Heart left ventricle (tissue), 16 donors: ENCODE measurements around the gene OCSTAMP. TPM values are rescaled to one million over a fixed set of nuclear protein-coding genes. Genes with fewer than 3 reads are reported as not detected.

Experiments
- ATAC-seq, 4 donors: fragments of 200-7000 bp; cut with Tn5 transposase; one replicate each; pipeline ENCODE4 v1.9.1; 2020 to 2022; ENCODE audit warnings: moderate library complexity in 4 of 4, mild to moderate bottlenecking in 3 of 4, moderate number of reproducible peaks in 1 of 4
- DNase-seq, 5 donors: peaks; one replicate each; pipeline ENCODE4 v3.0.0-alpha.2; 2020
- H3K27ac ChIP-seq, 12 donors: fragments of 200-600 bp; sonication (generic) in 4 of 12; one replicate each; pipeline versions ENCODE4 v1.5.0 to v1.8.0; 2016 to 2022; ENCODE audit warnings: mild to moderate bottlenecking in 2 of 12
- H3K27me3 ChIP-seq, 9 donors: fragments of 200-600 bp; sonication (generic) in 2 of 9; one replicate each; pipeline versions ENCODE4 v1.5.1 to v1.8.0; 2016 to 2022; ENCODE audit warnings: mild to moderate bottlenecking in 3 of 9
- H3K36me3 ChIP-seq, 9 donors: fragments of 200-600 bp; sonication (generic) in 2 of 9; one replicate each; pipeline versions ENCODE4 v1.5.0 to v1.8.0; 2018 to 2022; ENCODE audit warnings: mild to moderate bottlenecking in 2 of 9
- H3K4me1 ChIP-seq, 12 donors: fragments of 200-600 bp; sonication (generic) in 4 of 12; one replicate each; pipeline versions ENCODE4 v1.5.0 to v1.8.0; 2016 to 2022; ENCODE audit warnings: mild to moderate bottlenecking in 3 of 12
- H3K4me3 ChIP-seq, 12 donors: fragments of 200-600 bp; sonication (generic) in 4 of 12; one replicate each; pipeline versions ENCODE4 v1.5.0 to v1.8.0; 2017 to 2022; ENCODE audit warnings: mild to moderate bottlenecking in 9 of 12, moderate library complexity in 4 of 12
- H3K9me3 ChIP-seq, 12 donors: fragments of 200-600 bp; sonication (generic) in 4 of 12; one replicate each; pipeline versions ENCODE4 v1.5.0 to v1.8.0; 2016 to 2022; ENCODE audit warnings: mild to moderate bottlenecking in 1 of 12
- POLR2A ChIP-seq, 2 donors: fragments of 450-650 bp; IDR thresholded peaks; one replicate each; pipeline ENCODE4 v1.6.1; 2017; ENCODE audit warnings: antibody characterized with exemption in 2 of 2, mild to moderate bottlenecking in 2 of 2, moderate library complexity in 2 of 2
- WGBS, 4 donors: extraction: QIAGEN DNeasy Blood & Tissue Kit in 2 of 4; methylation state at CpG; one replicate each; pipeline versions ENCODE4 v1.1.5 to v1.1.7; 2013 to 2018; 5-methylcytosine and 5-hydroxymethylcytosine counted together
- intact Hi-C, 10 donors: fragments of 100-400 bp; cut with DNase I; formaldehyde crosslinking; loops; one replicate each; pipeline versions ENCODE4 v1.11.1 to v1.14.2; 2022
- polyA plus RNA-seq, 2 donors: library from polyadenylated mRNA; stranded (reverse); fragments of 200-250 nt; gene quantifications; one replicate each; pipeline ENCODE4 v1.2.3, GENCODE V29; 2013
- total RNA-seq, 9 donors: library from RNA; depleted of rRNA in 2 of 9; stranded (reverse); fragments of >200 nt in 2 of 9; fragmentation: NEBNext Ultra II Directional in 3 of 9; extraction: Animal tissue kit (Norgen Biotek cat#: 25700) in 3 of 9; gene quantifications; one replicate each; pipeline versions ENCODE4 v1.1.0 to v1.2.4, GENCODE V29; 2016 to 2023
- TF ChIP-seq, protein P1 (sequence below), 12 donors: fragments of 200-600 bp; sonication (generic) in 4 of 12; IDR thresholded peaks; one replicate each; pipeline versions ENCODE4 v1.5.0 to v1.8.0; 2018 to 2022; ENCODE audit warnings: antibody characterized with exemption in 12 of 12, mild to moderate bottlenecking in 5 of 12
- donor health status: ischemic (EF 13 %, LVEDD 7.1; RV severe dilation, severe dysfunction).
- donor health status: healthy with polysubstance abuse.
- donor health status: DM: no; HTN: yes; CAD: no.
- donor health status: DM: no; HTN: no; CAD: no.
- donor health status: ischemic (EF 25% LVEDD 6.9; RV normal size, moderate dysfunction).
- donor health status: ischemic (EF 25% LVEDD 5.7; RV mildly dilated, moderate dysfunction).
- donor health status: healthy.
- donor health status: DM: yes; HTN: yes; CAD: no.
- donor health status: ischemic (EF 35%, LVEDD 5.7; RV mildly dilated, moderate dysfunction).
- donor health status: nonischemic (EF 11% LVEDD 7.7; RV severe dilation, severe dysfunction).
- donor health status: DM: yes; HTN: yes; CAD: no.
- donor health status: PGD.
- donor health status: ischemic (EF 29% LVEDD 5.4; RV normal size, mild dysfunction).
- donor health status: nonischemic (EF 23%, LVEDD 6.1; RV moderate dilation, normal function).

Gene OCSTAMP
- total and polyA plus RNA-seq, 11 donors, result not detected

DNA sequence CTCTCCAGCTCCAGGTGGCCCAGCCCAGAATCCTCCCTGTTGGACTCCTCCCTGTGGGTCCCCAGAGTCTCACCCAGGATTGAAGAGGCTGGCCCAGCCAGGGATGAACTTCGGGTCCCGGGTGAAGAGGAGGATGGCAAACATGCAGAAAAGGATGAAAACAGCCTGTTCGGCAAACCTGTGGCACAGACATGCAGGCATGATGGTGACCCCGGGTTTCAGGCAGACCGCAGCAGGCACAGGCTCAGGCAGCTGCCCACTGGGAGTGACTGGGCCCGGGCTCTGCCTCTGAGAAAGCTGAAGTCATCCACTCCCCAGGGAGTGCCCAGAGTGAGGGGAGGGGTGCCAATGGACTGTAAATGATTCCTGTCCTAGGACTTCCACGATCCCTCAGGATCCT, 37.5 kb upstream of the OCSTAMP start:
- DNase-seq (no peak), ATAC-seq (no peak)
- H3K4me1 ChIP-seq, result peaks cover 0 to 5% (median 0%) of the 10 kb centered on the region in 12 donors
- H3K27ac ChIP-seq, result no peak overlapping the region
- no peaks in the 10 kb centered on the region for H3K27me3 ChIP-seq
- intact Hi-C loops, result no loop called here
- H3K4me3 ChIP-seq, result no peak overlapping the region
- WGBS, 4 donors, result 75 to 86% (median 78%) methylated on average over 5 to 7 of the region's 7 CpGs
- TF ChIP-seq, protein P1, sequence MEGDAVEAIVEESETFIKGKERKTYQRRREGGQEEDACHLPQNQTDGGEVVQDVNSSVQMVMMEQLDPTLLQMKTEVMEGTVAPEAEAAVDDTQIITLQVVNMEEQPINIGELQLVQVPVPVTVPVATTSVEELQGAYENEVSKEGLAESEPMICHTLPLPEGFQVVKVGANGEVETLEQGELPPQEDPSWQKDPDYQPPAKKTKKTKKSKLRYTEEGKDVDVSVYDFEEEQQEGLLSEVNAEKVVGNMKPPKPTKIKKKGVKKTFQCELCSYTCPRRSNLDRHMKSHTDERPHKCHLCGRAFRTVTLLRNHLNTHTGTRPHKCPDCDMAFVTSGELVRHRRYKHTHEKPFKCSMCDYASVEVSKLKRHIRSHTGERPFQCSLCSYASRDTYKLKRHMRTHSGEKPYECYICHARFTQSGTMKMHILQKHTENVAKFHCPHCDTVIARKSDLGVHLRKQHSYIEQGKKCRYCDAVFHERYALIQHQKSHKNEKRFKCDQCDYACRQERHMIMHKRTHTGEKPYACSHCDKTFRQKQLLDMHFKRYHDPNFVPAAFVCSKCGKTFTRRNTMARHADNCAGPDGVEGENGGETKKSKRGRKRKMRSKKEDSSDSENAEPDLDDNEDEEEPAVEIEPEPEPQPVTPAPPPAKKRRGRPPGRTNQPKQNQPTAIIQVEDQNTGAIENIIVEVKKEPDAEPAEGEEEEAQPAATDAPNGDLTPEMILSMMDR (IDR thresholded peaks at IDR 0.05), result no peak
- peaks cover 0 to 1% (median 0%) of the 10 kb centered on the region in 12 donors for H3K9me3 ChIP-seq
- no peaks in the 10 kb centered on the region for H3K36me3 ChIP-seq

DNA sequence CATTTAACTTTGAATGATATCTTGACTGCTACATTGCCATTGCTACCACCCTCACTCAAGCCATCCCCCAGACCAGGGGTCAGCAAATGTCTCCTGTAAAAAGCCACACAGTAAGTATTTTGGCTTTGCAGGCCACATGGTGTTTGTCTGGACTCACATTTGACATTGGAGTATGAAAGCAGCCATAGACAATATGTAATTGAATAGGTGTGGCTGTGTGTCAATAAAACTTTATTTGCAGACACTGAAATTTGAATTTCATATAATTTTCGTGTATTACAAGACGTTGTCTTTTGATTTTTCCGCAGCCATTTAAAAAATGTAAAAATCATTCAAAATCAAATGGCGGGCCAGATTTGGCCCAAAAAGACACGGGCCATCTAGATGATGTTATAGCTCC, 36.3 kb upstream of the OCSTAMP start:
- H3K4me3 ChIP-seq, result no peak overlapping the region
- H3K4me1 ChIP-seq, result peaks cover 0 to 5% (median 0%) of the 10 kb centered on the region in 12 donors
- ATAC-seq (no peak), DNase-seq (no peak)
- intact Hi-C loops, result no loop called here
- H3K27ac ChIP-seq, result no peak overlapping the region
- TF ChIP-seq, protein P1 (IDR thresholded peaks at IDR 0.05), result no peak
- no peak for TF ChIP-seq POLR2A (IDR thresholded peaks at IDR 0.05)
- H3K27me3 ChIP-seq, result no peaks in the 10 kb centered on the region
- no peaks in the 10 kb centered on the region for H3K36me3 ChIP-seq
- 96 to 99% (median 97%) methylated on average over 5 of the region's 5 CpGs for WGBS, 4 donors
- H3K9me3 ChIP-seq, result no peaks in the 10 kb centered on the region

DNA sequence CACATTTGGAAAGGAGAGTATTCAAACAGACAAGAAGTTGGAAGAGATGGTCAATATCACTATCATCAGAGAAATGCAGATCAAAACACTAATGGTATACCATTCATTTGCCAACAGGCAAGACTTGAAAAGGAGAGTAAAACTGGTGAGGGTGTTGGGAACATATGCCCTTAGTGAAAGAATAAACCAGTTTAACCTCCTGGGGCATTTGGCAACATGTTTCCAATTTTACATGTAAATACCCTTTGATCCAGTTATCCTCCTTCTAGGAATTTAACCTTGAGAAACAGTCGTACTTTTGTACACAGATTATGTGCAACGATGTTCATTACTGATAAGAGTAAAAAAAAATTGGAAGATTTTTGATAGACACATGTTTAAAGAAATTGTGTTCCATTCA, 34.1 kb upstream of the OCSTAMP start:
- ATAC-seq (no peak), DNase-seq (no peak)
- H3K27me3 ChIP-seq, result no peaks in the 10 kb centered on the region
- intact Hi-C loops, result no loop called here
- no peak overlapping the region for H3K27ac ChIP-seq
- 53 to 58% (median 56%) methylated on average over 2 of the region's 2 CpGs for WGBS, 4 donors
- no peaks in the 10 kb centered on the region for H3K36me3 ChIP-seq
- TF ChIP-seq, protein P1 (IDR thresholded peaks at IDR 0.05), result no peak
- TF ChIP-seq POLR2A (IDR thresholded peaks at IDR 0.05), result no peak
- H3K4me3 ChIP-seq, result no peak overlapping the region
- H3K9me3 ChIP-seq, result no peaks in the 10 kb centered on the region
- peaks cover 0 to 5% (median 0%) of the 10 kb centered on the region in 12 donors for H3K4me1 ChIP-seq

GRCh38 chr20:46583411-46584214, 33.2 kb upstream of the OCSTAMP start:
- TF ChIP-seq, protein P1 (IDR thresholded peaks at IDR 0.05), result no peak
- TF ChIP-seq POLR2A (IDR thresholded peaks at IDR 0.05), result no peak

More at GRCh38 chr20:46583411-46584214, 33.2 kb upstream of the OCSTAMP start:
- H3K36me3 ChIP-seq, result no peaks in the 10 kb centered on the region
- H3K27ac ChIP-seq, result no peak overlapping the region
- DNase-seq, result no peak
- H3K27me3 ChIP-seq, result no peaks in the 10 kb centered on the region
- no peaks in the 10 kb centered on the region for H3K4me1 ChIP-seq
- no peak for ATAC-seq
- no peak overlapping the region for H3K4me3 ChIP-seq
- intact Hi-C loops, result no loop called here
- 69 to 76% (median 75%) methylated on average over 17 of the region's 17 CpGs for WGBS, 4 donors
- H3K9me3 ChIP-seq, result no peaks in the 10 kb centered on the region
